Adrenal gland (tissue), 12 donors: ENCODE results near the gene OR7C1. TPM values are rescaled to one million over a fixed set of nuclear protein-coding genes. Genes with fewer than 3 reads are reported as not detected.
A peak's percentile ranks its signal among the peaks of the same experiment; 100 is the strongest.
"Not testable (repeated sequence)": the region's sequence is repeated elsewhere in the genome, so short reads cannot be mapped to it uniquely, and the experiment has no call there.

Source experiments
- DNase-seq, 7 donors: peaks; one replicate each; pipeline ENCODE4 v3.0.0-alpha.2; 2019 to 2020
- H3K27ac ChIP-seq, 5 donors: fragments of 200-600 bp; sonication (generic) in 4 of 5; 1 replicate in 3 of 5; 2 replicates in 2 of 5; pipeline versions ENCODE4 v1.5.1 to v1.8.0; 2016 to 2020; ENCODE audit warnings: mild to moderate bottlenecking in 1 of 5
- H3K27me3 ChIP-seq: fragments of 200-600 bp; 2 replicates; pipeline ENCODE4 v1.8.0; 2021
- H3K36me3 ChIP-seq, 2 donors: fragments of 200-600 bp; replicated peaks in 1 of 2; 1 replicate in 1 of 2; 2 replicates in 1 of 2; pipeline versions ENCODE4 v1.5.1 to v1.8.0; 2018 to 2022
- H3K4me1 ChIP-seq, 2 donors: fragments of 200-600 bp; replicated peaks in 1 of 2; 1 replicate in 1 of 2; 2 replicates in 1 of 2; pipeline versions ENCODE4 v1.5.1 to v1.8.0; 2018 to 2021
- H3K4me3 ChIP-seq, 4 donors: fragments of 200-600 bp; sonication (generic) in 3 of 4; one replicate each; pipeline ENCODE4 v1.5.1; 2016 to 2018
- H3K9me3 ChIP-seq, 3 donors: fragments of 200-600 bp; sonication (generic) in 1 of 3; replicated peaks in 1 of 3; 1 replicate in 2 of 3; 2 replicates in 1 of 3; pipeline versions ENCODE4 v1.5.1 to v1.8.0; 2016 to 2021
- POLR2A ChIP-seq, 2 donors: fragments of 450-650 bp; IDR thresholded peaks; one replicate each; pipeline ENCODE4 v1.6.1; 2017; ENCODE audit warnings: antibody characterized with exemption in 2 of 2, mild to moderate bottlenecking in 2 of 2, moderate library complexity in 1 of 2
- WGBS, 4 donors: extraction: QIAGEN DNeasy Blood & Tissue Kit in 2 of 4; methylation state at CpG; one replicate each; pipeline versions ENCODE4 v1.1.5 to v1.1.7; 2013 to 2017; 5-methylcytosine and 5-hydroxymethylcytosine counted together
- intact Hi-C, 2 donors: fragments of 100-400 bp; cut with DNase I; formaldehyde crosslinking; loops; one replicate each; pipeline versions ENCODE4 v1.14.1 to v1.15.0; 2022 to 2023
- polyA plus RNA-seq, 3 donors: library from polyadenylated mRNA; stranded (reverse); fragments of 200-250 nt in 2 of 3; fragments of 350-450 nt in 1 of 3; fragmentation: Illumina TruSeq in 1 of 3; extraction: RNeasy Lipid Tissue Mini Kit (QIAGEN cat#74804) in 1 of 3; gene quantifications; one replicate each; pipeline ENCODE4 v1.2.3, GENCODE V29; 2013 to 2014
- total RNA-seq, 9 donors: library from RNA; depleted of rRNA in 4 of 9; stranded (reverse); fragments of >200 nt in 4 of 9; fragments of 120-200 nt in 1 of 9; fragmentation: NEBNext Ultra II Directional in 1 of 9; extraction: Animal tissue kit (Norgen Biotek cat#: 25700) in 1 of 9; gene quantifications; one replicate each; pipeline versions ENCODE4 v1.1.0 to v1.2.4, GENCODE V29; 2013 to 2023
- TF ChIP-seq, protein P1 (sequence below), 6 experiments: fragments of 450-650 bp in 4 of 6; fragments of 200-600 bp in 2 of 6; sonication (generic) in 1 of 6; IDR thresholded peaks; 1 replicate in 5 of 6; 2 replicates in 1 of 6; pipeline versions ENCODE4 v1.5.1 to v1.8.0; 2016 to 2021; ENCODE audit warnings: antibody characterized with exemption in 6 of 6, mild to moderate bottlenecking in 2 of 6, moderate library complexity in 1 of 6
- donor health status: healthy with polysubstance abuse.
- donor health status: Bipolar disorder and iron deficiency.
- donor health status: DM: yes; HTN: yes; CAD: no.
- donor health status: DM: no; HTN: no; CAD: no.
- donor health status: DM: no; HTN: no; CAD: no.
- donor health status: DM: yes; HTN: yes; CAD: no.

OR7C1 gene
- total and polyA plus RNA-seq, 12 donors = 0.34 to 4.7 (median 1.3) TPM

DNA sequence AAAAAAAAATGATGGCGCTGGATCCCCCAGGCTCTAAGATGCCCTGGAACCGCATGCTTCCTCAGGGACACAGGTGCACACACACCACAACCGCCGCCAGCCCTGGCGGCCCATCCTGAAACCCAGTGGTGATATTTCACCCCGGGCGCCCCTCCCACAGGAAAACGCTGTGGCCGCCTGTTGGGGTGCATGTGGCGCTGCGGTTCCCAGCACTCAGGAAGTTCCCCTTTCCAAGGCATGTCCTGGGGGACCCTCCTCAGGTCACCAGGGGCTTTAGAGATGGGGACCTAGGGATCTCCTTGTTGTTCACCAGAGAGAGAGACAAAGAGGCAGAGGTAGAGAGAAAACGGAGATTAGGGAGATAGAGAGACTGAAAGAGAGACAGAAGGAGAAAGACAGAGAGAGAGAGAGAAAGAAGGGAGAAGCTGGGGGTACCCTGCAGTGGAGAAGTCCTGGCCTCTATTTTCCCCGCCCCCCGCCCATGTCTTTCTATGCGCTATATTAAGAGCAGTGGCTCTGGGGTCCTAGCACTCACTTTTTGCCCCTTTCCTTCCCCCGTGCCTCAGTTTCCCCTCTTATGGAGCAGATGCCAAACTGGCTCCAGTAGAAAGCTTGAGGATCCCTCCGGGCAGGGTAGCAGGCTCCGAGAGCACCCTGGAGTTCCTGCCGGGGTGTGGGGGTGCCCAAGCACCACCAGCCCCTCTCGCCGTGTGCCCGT is 59.0 kb downstream of the OR7C1 start:
- TF ChIP-seq, protein P1, sequence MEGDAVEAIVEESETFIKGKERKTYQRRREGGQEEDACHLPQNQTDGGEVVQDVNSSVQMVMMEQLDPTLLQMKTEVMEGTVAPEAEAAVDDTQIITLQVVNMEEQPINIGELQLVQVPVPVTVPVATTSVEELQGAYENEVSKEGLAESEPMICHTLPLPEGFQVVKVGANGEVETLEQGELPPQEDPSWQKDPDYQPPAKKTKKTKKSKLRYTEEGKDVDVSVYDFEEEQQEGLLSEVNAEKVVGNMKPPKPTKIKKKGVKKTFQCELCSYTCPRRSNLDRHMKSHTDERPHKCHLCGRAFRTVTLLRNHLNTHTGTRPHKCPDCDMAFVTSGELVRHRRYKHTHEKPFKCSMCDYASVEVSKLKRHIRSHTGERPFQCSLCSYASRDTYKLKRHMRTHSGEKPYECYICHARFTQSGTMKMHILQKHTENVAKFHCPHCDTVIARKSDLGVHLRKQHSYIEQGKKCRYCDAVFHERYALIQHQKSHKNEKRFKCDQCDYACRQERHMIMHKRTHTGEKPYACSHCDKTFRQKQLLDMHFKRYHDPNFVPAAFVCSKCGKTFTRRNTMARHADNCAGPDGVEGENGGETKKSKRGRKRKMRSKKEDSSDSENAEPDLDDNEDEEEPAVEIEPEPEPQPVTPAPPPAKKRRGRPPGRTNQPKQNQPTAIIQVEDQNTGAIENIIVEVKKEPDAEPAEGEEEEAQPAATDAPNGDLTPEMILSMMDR (IDR thresholded peaks at IDR 0.05) = peak in 1 of 6 experiments; percentile 4
- no peak for TF ChIP-seq POLR2A (IDR thresholded peaks at IDR 0.05)
- Histone ChIP-seq H3K4me1 (no peaks in the 10 kb centered on the region), H3K9me3 (no peaks in the 10 kb centered on the region), H3K27ac (peak overlapping the region in 1 of 5 donors; percentile 52), H3K4me3 (peak overlapping the region in 2 of 4 donors; percentile 16 to 50), H3K27me3 (no peaks in the 10 kb centered on the region), H3K36me3 (no peaks in the 10 kb centered on the region)
- DNase-seq = peak in 1 of 7 donors; percentile 22
- 5 to 10% (median 6%) methylated on average over 10 to 22 of the region's 22 CpGs for WGBS, 4 donors
- intact Hi-C loops = no loop called here

DNA sequence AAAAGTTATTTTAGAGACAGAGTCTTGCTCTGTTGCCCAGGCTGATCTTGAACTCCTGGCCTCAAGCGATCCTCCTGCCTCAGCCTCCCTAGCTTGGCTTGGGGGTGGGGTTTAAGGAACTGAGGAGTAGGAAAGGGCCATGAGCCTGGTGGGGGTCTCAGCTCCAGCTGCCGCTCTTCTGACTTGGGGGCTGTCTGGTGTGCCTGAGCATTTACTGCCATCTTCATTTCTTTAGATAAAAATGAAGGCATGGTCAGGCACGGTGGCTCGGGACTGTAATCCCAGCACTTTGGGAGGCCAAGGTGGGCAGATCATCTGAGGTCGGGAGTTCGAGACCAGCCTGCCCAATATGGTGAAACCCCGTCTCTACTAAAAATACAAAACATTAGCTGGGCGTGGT is 59.7 kb downstream of the OR7C1 start:
- H3K27me3 ChIP-seq, H3K36me3 ChIP-seq, H3K9me3 ChIP-seq, H3K27ac ChIP-seq, DNase-seq, intact Hi-C loops, H3K4me1 ChIP-seq: not testable (repeated sequence)
- WGBS, 4 donors = 72 to 80% (median 76%) methylated on average over 7 to 8 of the region's 8 CpGs
- peak overlapping the region in 1 of 4 donors; percentile 50 for H3K4me3 ChIP-seq

DNA sequence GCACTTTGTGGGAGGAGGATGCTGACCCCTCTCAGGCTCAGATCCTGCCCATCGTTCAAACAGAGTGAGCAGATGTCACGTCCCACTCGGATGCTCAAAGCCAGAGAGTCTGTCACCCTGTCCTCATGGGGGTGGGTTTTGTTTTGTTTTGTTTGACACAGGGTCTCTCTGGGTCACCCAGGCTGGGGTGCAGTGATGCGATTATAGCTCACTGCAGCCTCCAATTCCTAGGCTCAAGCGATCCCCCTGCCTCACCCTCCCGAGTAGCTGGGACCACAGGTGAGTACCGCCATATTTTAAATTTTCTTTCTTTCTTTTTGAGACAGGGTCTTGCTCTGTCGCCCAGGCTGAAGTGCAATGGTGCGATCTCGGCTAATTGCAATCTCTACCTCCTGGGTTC is 60.6 kb downstream of the OR7C1 start:
- Histone ChIP-seq H3K36me3 (no peaks in the 10 kb centered on the region), H3K4me3 (no peak overlapping the region), H3K4me1 (no peaks in the 10 kb centered on the region), H3K27ac (no peak overlapping the region), H3K27me3 (no peaks in the 10 kb centered on the region), H3K9me3 (no peaks in the 10 kb centered on the region)
- intact Hi-C loops = no loop called here
- no peak for TF ChIP-seq POLR2A (IDR thresholded peaks at IDR 0.05)
- TF ChIP-seq, protein P1 (IDR thresholded peaks at IDR 0.05) = no peak
- 68 to 79% (median 71%) methylated on average over 7 to 10 of the region's 10 CpGs for WGBS, 4 donors
- no peak for DNase-seq

DNA sequence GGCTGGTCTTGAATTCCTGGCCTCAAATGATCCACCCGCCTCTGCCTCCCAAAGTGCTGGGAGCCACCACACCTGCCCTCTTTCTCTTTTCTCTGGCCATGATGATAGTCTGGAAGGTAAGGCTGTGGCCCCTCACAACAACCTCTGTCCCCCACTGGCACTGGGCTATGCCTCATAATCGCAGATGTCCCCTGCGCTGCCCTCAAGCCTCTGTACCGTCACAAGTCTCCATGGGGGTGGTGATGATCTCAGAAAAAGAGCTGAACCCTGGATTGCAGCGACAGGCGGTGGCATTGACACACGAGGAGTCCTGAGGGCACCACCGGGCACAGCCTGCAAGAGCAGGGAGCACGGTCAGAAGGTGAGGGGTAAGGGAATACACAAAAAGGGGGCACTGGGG is 61.3 kb downstream of the OR7C1 start:
- H3K4me3 ChIP-seq, intact Hi-C loops, DNase-seq, H3K27me3 ChIP-seq, H3K36me3 ChIP-seq, H3K9me3 ChIP-seq, H3K4me1 ChIP-seq, H3K27ac ChIP-seq: not testable (repeated sequence)
- WGBS, 4 donors = 62 to 76% (median 70%) methylated on average over 1 to 9 of the region's 9 CpGs

DNA sequence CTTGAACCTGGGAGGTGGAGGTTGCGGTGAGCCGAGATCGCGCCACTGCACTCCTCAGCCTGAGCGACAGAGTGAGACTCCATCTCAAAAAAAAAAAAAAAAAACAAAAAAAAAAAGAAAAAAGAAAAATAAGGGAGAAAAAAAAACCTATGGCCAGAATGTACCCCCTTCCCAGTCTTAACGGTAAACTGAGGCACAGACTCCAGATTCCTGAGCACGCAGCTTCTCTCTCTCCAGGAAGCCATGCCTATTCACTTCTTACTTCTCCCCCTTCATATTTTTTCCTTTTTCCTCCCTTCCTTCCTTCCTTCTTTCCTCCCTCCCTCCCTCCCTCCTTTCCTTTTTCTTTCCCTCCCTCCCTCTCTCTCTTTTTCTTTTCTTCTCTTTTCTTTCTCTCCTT is 62.0 kb downstream of the OR7C1 start:
- intact Hi-C loops = no loop called here
- no peak overlapping the region for H3K27ac ChIP-seq
- H3K9me3 ChIP-seq = no peaks in the 10 kb centered on the region
- no peak overlapping the region for H3K4me3 ChIP-seq
- no peaks in the 10 kb centered on the region for H3K27me3 ChIP-seq
- WGBS, 4 donors = 87 to 91% (median 89%) methylated on average over 7 of the region's 7 CpGs
- H3K36me3 ChIP-seq = no peaks in the 10 kb centered on the region
- no peaks in the 10 kb centered on the region for H3K4me1 ChIP-seq
- TF ChIP-seq POLR2A (IDR thresholded peaks at IDR 0.05) = no peak
- TF ChIP-seq, protein P1 (IDR thresholded peaks at IDR 0.05) = no peak
- no peak for DNase-seq
